ENCODE data around the gene C8G. TPM values are rescaled to one million over a fixed set of nuclear protein-coding genes. Genes with fewer than 3 reads are reported as not detected.

C8G gene
- total and polyA plus RNA-seq, 2 of the 13 experiments (the other 11 are each of a cell fraction or from before 2014, with no cell fraction given), result 4.9 to 12.8 TPM

- TF ChIP-seq TFDP2 (CRISPR knock-in tag; IDR thresholded peaks at IDR 0.05) (peak; percentile 54; the same call in 1 of the 2 replicates), NCOR1 (IDR thresholded peaks at IDR 0.05; ENCODE audit: borderline replicate concordance, low read length) (peak; percentile 91; the same call in 1 of the 2 replicates), ZBED4 (CRISPR knock-in tag; IDR thresholded peaks at IDR 0.05; ENCODE audit: borderline replicate concordance) (peak; percentile 59; the same call in 1 of the 2 replicates), ZNF343 (CRISPR knock-in tag; IDR thresholded peaks at IDR 0.05) (peak; percentile 42; the same call in 1 of the 2 replicates), ELF3 (CRISPR knock-in tag; IDR thresholded peaks at IDR 0.05) (no peak), ZNF788 (CRISPR knock-in tag; IDR thresholded peaks at IDR 0.05; ENCODE audit: borderline replicate concordance) (peak; percentile 74; the same call in 1 of the 2 replicates), ATF1 (CRISPR knock-in tag; IDR thresholded peaks at IDR 0.05) (no peak), ZNF280B (CRISPR knock-in tag; IDR thresholded peaks at IDR 0.05; ENCODE audit: borderline replicate concordance) (peak; percentile 13; the same call in 1 of the 2 replicates), ZBTB14 (CRISPR knock-in tag; IDR thresholded peaks at IDR 0.05) (no peak), DNMT1 (CRISPR knock-in tag; IDR thresholded peaks at IDR 0.05) (no peak), E2F2 (CRISPR knock-in tag; IDR thresholded peaks at IDR 0.05; ENCODE audit: borderline replicate concordance) (0 out of 2 replicates have a peak, but pooled peaks have one; percentile 39), ZNF614 (CRISPR knock-in tag; IDR thresholded peaks at IDR 0.05; ENCODE audit: borderline replicate concordance) (peak; percentile 83), SP5 (CRISPR knock-in tag; IDR thresholded peaks at IDR 0.05; ENCODE audit: borderline replicate concordance, low read depth) (peak; percentile 83; the same call in 1 of the 2 replicates), KLF16 (CRISPR knock-in tag; IDR thresholded peaks at IDR 0.05) (peak in 1 of 2 experiments; percentile 63; a peak in 1 of 4 replicates), GATAD2A (CRISPR knock-in tag; IDR thresholded peaks at IDR 0.05) (peak; percentile 49; the same call in 1 of the 2 replicates), KLF9 (CRISPR knock-in tag; IDR thresholded peaks at IDR 0.05; ENCODE audit: low read depth) (0 out of 2 replicates have a peak, but pooled peaks have one; percentile 33), RAD21 (CRISPR knock-in tag; IDR thresholded peaks at IDR 0.05) (peak; percentile 52; the same call in 1 of the 2 replicates), ZNF883 (CRISPR knock-in tag; IDR thresholded peaks at IDR 0.05; ENCODE audit: not compliant biosample characterization) (peak; percentile 23), KDM4B (CRISPR knock-in tag; IDR thresholded peaks at IDR 0.05) (0 out of 2 replicates have a peak, but pooled peaks have one; percentile 48)
Observed at GRCh38 chr9:136944519-136945332, at the start of gene C8G, which contains the start of gene FBXW5 (continued).
